Hippocampal formation (tissue), 2 donors: ENCODE results near the gene RABL6.
"Not testable (repeated sequence)": the region's sequence is repeated elsewhere in the genome, so short reads cannot be mapped to it uniquely, and the experiment has no call there.

Experiments
- DNase-seq, 2 donors: peaks; one replicate each; lab custom pipeline; 2025; lab: John Stamatoyannopoulos, UW

Gene RABL6

GRCh38 chr9:136776947-136777346 is 30.8 kb upstream of the RABL6 start:
- no peak for DNase-seq

- DNase-seq, result no peak
Observed at GRCh38 chr9:136777359-136777758, 30.4 kb upstream of the RABL6 start.

GRCh38 chr9:136779808-136780207 is 27.9 kb upstream of the RABL6 start:
- DNase-seq, result no peak

- DNase-seq, result no peak
Observed at GRCh38 chr9:136782452-136782851, 25.3 kb upstream of the RABL6 start.

- no peak for DNase-seq
Observed at GRCh38 chr9:136784249-136784996, 23.3 kb upstream of the RABL6 start.

- no peak for DNase-seq
Observed at GRCh38 chr9:136784997-136785361, 22.8 kb upstream of the RABL6 start.

- DNase-seq, result not testable (repeated sequence)
Observed at GRCh38 chr9:136785565-136786355, 22.0 kb upstream of the RABL6 start.

GRCh38 chr9:136786451-136786850 is 21.3 kb upstream of the RABL6 start:
- DNase-seq, result peak; percentile 57 to 60

- not testable (repeated sequence) for DNase-seq
Observed at GRCh38 chr9:136786983-136787382, 20.8 kb upstream of the RABL6 start.

- DNase-seq, result peak; percentile 62 to 65
Observed at GRCh38 chr9:136787690-136788400, 19.9 kb upstream of the RABL6 start.

GRCh38 chr9:136788644-136789522 is 18.9 kb upstream of the RABL6 start:
- DNase-seq, result not testable (repeated sequence)

GRCh38 chr9:136789523-136789937 is 18.2 kb upstream of the RABL6 start:
- no peak for DNase-seq

- DNase-seq, result peak; percentile 100
Observed at GRCh38 chr9:136790640-136791515, 16.9 kb upstream of the RABL6 start, which contains the start of gene TMEM141. Gene TMEM141 (plus strand): TSS chr9:136791344. CDS start chr9:136791371, 27 bp downstream.

- DNase-seq, result no peak
Observed at GRCh38 chr9:136791516-136792276, 16.1 kb upstream of the RABL6 start.

- DNase-seq, result no peak
Observed at GRCh38 chr9:136792321-136793085, 15.2 kb upstream of the RABL6 start.

GRCh38 chr9:136793086-136793946 is 14.4 kb upstream of the RABL6 start:
- no peak for DNase-seq

- no peak for DNase-seq
Observed at GRCh38 chr9:136794281-136794999, 13.3 kb upstream of the RABL6 start.
